COLO668 (cell line): Measurements from ENCODE around the gene PELO.

Source experiments
- DNase-seq: peaks from one replicate; lab custom pipeline; 2025; ENCODE audit not compliant: unreplicated experiment; lab: John Stamatoyannopoulos, UW

The PELO gene

DNA sequence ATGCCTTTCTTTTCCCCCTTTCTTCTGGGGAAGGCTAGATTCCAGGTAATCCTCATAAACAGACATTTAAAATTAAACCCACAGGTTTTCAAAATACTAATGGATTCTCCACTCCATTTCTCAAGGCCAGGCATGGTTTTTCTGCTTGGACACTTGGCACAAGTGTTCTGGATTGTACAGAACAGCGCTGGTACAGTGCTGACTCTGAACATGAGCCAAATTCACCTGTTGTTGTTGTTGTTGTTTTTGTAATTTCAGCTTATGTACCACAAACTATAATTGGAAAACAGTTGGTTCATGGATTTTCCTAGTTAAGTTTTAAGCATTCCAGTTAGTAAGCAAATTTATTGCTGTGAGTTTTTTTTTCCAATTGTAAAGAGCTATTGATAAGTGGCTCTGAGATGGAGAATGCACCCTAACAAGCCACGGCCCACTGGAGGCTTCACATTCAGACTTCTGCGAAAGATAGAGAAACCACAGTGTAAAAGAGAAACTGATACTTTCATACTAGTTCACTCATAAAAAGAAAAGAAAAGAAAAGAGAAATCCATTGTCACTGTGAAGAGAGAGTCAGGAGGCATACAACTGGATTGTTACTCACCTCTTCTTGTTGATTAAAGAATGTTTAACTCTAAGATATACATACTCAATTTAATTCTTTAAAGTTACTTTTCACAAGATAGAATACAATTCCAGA lies 16.2 kb upstream of the PELO start:
- DNase-seq: no peak

DNA sequence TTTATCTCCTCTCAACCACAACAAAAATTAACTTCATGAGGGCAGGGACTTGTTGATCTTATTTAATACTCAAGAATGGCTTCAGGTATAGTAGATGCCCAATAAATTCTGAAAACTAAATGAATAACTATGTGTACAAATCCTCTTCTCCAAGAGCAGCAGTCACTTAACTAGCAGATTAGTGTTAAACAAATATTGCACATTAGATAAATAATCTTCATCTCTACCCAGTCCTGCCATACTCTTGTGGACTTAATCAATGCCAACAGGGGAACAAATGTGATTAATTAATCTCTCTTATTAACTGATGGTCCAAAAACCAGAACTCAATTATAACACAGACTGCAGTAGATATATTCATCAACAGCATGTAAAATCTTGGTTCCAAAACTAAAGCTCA lies 15.0 kb upstream of the PELO start:
- no peak for DNase-seq

DNA sequence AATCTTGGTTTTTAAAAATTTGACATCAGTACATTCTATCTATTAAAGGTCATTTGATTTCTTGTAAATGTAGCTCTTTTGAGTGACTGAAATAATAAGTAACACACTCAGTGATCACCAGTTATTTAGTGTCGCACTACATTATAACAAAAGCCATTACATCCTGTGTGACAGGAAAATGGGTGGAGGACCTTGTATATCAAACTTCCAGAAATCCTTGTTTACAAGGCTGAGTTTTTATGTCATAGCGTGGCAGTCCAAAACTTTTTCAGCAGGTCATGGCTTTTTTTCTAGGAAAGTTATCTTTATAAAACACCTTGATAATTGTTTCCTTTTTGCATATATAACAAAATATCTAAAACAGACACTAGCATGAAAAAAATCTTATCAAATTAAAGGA lies 14.4 kb upstream of the PELO start:
- no peak for DNase-seq

DNA sequence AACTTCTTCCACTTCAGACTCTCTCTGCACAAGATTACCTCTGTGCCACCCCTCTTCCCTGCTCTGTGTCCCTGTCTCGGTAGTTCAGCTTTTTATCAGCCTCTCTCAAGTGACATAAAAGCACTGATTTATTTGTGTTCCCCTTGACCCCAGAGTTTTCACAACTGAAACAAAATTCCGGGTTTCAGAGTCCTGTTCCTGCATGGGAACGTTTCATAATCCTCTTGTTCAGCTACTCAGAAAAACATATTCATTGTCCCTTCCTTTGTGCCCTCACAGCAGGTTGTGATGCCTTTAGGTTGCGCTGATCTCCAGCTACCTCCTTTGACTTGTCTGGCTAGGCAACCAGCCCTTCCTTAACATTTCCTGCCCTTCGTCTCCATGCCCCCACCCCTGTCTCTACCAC lies 13.7 kb upstream of the PELO start:
- no peak for DNase-seq

DNA sequence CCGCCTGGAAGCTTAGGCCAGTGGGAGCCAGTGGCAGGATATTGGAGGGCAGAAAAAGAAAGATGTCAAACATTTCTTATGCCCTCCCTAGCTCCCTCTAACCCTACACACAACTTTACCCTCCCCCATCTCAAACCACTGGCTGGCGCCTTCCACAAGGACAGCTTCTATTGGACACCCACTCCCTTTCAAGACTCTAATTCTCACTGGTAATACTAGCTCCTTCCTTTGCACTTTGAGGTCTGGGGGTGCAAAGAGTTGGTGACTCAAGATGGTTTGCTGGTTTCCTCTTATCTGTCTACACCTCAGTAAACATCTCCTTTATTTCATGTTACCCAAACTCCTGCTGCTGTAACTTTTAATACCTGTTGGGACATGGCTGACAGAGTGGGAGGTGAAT lies 11.6 kb upstream of the PELO start:
- DNase-seq: no peak

DNA sequence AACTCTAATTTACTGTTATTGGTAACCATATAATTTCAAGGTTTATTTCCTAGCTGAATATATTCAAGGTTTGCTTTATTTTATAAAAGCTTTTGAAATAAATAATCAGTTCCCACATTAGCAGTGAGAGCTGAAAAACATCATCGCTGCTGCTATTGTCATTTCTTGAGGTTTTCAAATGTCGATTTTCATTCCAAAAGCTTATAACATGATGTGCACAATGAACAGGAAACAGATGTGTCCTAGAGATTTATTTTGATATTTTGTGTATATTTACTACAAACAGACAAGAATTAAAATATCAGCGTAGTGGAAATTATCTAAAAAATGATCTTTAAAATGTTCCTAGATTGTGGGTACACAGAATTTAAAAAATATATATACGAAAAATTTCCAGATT lies 10.5 kb upstream of the PELO start:
- DNase-seq: no peak

DNA sequence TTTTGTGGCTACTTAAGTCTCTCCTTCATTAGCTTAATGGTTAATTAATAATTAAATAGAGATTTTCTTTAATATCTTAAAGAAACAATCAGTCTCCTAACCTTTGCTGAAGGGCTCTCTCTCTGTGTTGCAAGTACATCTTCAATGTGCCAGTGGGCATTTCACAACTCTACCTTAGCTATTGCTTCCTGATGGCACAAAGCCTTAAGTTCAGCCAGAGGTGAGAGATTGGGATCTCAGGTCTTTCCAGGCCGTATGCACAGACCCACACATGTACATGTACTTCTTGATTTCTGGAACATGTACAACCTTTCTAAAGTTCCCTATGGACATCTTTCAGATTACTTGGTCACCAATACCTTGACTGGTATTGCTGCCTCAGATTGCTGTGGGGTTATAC lies 8.9 kb upstream of the PELO start:
- DNase-seq: no peak

DNA sequence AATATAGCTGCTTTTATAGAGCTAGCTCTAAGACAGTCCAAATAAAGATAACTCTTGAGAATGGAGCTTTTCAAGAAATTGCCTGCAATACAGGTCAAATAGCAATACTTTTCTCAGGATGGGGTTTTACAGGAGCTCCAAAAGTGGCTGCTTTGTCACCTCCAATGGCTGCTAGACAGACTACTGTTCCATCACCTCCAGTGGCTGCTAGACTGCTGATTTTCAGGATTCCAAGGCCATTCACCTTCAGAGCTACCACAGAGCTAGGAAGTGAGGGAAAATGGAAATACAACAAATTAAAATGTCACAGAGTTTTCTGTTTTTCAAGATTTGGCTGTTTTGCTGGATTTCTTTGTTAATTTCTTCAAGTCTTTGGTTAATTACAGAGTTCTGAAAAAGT lies 8.5 kb upstream of the PELO start:
- DNase-seq: no peak

DNA sequence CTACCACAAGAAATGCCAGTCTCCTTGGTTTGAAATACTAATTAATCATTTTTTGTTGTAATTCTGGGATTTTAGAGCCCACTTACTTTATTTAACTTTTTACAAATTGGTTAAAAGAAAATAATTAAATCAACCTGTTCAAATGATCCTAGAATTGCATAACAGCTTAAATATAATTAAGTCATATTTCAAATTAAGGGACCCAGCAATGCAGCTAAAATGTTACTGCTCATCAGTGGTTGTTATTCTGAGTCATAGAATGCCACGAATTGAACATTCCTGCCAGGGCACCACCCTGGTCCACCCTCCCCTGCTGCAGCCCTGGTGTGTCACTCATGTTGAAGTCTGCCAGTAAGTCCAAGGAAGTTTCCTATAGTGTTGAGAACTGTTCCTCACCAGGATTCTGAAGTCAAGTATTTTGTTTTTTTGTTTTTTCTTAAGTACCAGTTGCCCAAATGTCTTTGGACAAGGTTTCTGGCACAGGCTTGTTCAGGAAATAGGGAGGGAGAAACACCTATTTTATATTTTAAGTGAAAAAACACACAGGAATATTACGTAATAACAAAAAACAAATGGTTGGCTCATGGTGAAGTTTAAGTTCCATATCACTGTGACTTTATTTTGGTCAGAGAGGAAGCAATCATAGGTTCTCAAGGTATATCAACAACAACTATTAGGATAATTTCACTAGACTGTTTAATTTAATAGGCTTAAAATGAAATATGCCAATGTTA lies 4.3 kb upstream of the PELO start:
- DNase-seq: no peak

DNA sequence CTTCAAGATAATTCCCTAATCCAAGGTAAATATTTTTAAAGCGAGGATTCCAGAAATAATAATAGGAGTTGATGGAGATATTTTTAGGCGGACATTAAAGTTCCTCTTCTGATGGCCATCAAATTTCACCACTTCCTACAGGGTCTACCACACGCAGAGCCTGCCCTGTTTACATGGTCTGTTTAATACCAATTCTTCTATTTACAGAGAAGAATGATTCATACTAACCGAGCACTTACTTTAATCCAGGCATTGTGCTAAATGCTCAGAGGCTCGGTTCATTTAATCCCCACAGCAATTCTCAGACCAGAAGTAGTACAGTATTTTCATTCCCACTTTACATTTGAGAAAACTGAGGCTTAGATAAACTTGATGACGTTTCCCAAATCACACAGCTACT lies 3.0 kb upstream of the PELO start:
- no peak for DNase-seq

DNA sequence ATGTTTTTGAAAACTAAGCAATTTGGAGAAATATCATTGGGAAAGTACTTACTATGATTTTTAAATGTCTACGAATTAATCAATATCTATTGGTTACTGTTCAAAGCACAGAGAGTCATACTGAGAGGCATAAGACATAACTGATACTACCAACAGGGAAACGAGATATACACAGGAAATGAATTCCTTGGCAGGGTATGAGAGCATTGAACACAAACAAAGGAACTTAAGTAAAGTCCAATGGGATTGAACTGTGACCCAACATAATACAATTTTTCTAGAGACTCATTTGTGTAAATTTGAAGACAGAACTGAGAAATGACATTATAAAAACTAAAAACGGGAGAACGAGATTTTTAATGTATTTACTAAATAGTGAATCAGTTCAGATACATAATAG lies 1.3 kb upstream of the PELO start:
- no peak for DNase-seq

DNA sequence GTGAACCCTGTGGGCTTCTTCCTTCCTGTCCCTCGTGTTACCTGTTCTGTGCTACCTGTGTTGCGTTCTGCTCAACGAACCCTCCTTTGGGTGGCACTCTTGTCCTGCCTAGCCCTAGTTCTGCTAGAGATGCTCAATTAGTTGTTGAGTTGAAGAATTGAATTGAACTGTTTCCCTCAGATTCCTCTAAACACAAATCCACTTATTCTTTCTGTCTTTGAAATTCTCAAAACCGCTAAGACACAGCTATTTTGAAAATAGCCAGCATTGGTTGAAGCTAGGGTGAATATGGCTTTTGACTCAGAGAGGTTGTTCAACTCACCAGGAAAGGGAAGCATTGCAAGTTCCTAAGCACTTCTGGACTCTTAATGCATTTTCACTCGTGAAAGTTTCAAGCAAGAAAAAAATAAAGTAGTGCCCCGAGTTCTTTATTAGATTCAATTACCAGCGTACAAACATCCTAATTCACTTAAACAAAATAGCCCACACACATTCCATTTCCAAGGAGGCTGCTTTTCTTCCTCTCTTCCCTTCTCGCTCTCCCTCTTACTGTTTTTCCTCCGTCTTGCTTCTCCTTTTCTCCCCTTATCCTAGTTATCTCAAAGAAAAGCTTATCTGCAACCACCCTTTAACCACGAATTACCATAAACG lies 642 bp upstream of the PELO start:
- DNase-seq: peak; percentile 6

DNA sequence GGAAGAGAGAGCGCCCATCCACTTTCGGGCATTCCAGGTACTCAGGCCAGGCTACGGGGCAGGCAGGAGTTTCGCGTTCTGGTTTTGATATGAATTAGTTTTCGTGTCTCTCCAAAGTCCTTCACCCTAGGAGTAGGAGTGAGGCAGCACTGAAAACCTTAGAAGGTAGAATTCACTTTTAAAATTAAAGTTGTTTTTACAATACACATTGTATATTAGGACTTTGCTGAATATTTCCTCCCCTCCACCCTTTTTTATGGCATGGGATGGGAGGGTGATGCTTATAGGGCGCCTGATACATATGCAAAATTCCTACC lies 747 bp downstream of the PELO start:
- DNase-seq: no peak

DNA sequence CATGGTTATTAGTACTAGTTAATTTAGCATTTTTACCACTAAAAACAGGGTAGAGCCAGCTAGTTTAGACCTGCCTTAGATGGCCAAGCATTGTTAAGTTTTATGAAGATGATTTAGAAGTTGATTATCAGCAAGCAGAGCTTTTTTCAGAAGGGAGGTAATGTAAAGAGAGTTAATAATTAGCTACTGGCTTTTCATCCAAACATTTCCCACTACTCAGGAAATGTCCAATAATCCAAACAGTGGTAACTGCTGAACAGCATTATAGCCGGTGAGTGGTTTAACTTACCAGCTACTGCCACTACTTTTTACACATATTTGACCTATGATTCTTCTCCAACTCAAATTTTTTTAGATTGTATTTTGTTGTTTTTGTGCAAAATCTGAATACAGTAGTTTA lies 1.7 kb downstream of the PELO start:
- DNase-seq: no peak

DNA sequence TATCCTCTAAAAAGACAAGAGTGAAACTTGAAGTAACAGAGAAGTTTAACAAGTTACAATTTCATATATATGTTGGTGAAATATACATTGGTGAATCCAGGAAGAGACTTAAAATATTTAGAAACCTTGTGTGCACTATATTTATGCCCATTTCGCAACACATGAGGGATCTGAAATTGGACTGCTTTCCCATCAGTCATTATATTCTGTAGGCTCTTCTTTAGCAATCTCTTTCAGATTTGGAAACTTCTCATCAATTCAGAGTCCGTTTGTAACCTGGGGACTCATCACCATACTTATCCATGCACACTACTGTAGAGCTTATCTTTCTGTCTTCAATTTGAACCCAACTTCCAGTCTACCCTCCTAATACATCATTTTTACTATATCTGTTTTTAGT lies 2.1 kb downstream of the PELO start:
- no peak for DNase-seq

DNA sequence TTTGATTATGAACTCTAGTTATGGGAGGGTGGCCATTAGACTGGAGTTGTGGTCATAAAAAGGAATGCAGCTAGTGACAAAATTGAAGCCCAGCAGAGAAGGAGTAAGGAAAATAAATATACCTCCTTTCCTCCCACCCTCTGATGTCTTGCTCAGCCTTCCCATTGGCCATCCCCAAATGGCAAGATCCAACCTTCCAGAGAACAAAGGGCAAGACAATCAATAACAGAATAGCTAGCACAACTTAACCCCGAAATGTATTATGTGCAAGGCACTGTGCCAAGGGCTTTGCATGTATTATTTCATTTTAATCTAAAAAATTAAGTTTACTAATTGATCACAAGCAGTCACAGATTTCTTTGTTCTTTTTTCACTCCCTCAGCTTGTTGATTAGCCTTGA lies 3.6 kb downstream of the PELO start:
- DNase-seq: no peak

DNA sequence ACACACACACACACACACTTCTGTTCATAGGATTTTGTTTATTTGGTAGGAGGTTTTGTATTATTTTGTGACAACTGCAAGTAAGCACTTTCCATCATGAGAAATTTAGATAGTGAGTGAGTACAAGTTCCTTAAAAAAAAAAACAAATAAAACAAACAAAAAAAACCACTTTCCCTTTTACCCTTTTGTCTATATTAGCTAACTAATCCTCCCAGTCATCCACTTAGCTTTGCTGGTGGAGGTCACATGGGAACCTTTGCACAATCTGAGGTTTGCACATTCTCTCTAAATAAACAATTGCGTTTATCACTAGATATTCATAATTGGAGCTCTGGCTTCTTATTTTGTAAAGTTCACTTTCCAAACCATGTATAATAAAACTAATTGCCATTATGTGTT lies 6.8 kb downstream of the PELO start:
- no peak for DNase-seq

DNA sequence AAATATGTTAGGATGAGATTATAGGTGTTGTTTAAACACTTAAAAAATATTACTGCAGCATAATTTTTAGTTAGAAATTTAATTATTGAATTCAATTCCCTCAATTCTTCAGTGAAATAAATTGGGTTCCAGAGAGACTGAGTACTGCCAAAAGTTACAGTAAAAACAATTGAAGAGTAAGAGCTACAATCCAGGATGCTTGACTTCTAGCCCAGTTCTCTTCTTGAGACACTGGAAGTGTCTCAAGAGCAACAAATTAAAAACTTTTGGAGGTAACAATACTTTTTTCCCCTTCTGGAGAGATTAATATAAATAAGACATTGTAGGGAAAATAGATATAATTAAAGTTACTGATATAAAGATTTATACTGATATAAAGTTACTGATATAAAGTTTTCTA lies 8.3 kb downstream of the PELO start:
- DNase-seq: no peak

DNA sequence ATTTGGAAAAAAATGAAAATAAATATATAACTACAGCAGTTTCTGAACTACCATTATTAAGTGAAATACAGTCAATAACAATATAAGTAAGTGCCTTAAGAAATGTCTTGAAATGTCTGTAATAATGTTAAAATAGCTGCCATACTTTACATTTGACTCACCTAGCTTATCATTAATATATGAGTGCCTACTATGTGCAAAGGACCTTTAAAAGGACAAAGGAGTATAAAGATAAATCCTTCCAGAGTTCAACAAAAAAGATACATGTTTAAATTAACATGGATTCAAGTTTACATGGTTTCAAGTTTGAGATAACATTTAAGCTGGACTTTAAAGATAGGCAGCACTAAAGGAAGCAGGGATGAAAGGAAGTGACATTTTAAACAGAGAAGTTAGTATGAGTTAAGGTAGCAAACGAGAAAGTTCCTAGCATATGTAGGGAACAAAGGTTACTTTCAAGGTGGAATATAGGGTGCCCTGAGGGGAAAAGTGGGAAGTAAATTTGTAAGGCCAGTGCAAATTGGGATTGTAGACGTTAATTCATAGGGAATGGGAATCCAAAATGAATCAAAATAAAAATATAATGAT lies 8.9 kb downstream of the PELO start:
- no peak for DNase-seq

DNA sequence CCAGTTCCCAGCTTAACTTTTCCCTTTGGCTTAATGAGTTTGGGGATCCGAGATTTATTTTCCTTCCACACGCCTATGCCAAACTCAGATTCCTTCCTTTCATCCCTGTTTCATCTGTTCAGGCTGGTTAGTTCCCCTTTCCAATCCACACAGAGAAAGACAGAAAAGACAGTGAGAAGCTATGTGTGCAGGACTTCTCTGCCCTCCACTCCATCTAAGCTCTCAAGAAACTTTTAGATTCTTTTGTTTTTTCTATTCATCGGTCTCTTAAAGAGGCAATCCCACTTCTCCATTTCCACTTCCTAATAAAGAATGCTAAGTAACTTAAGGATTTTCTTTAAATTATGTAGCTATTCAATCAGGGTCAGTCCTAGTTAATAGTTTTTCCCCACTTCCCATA lies 11.2 kb downstream of the PELO start:
- DNase-seq: no peak

DNA sequence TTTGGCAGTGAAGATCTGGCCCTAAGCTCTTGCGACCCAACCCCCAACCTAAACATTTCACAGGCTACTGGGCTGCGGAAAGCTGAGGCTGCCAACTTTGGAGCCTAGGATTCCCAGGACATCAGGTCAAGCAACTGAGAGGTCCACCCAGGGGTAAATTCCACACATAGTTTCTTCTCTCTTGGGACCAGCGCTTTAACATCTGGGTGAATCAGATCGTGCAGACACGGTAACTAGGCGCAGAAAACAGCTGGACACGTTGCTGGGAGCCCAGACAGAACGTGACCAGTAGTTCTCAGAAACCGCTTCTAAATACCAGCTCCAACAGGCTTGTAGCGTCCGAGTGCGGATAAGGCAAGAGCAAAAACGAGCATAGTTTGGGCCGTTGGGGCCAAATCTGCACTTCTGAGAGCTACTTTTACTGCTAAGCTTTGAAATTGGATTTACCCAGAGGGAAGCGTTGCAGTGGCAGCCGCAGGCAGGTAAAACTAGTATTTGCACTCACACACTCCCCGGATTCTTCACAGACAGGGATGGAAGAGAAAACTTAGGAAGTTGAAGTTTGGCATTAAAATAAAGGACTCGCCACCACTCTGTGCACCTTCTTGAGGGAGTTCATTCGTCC lies 11.8 kb downstream of the PELO start:
- DNase-seq: peak; percentile 23

DNA sequence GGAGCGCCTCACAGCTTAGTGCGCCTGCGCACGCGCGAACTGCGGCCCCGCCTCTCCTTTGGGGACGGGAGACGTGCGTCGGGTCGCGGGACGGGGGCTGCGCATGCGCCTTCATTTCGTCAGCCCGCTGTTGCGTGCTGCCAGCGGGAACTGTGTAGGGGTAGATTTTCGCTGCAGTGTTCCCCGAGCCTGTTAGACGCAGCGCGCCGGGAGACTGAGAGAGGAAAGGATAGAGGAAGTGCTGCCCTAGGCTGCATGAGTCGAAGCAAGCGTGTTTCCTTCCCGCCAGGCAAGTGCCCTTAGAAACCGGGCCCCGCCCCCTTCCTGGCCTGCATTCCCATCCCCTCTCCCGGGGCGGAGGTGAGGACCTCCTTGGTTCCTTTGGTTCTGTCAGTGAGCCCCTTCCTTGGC lies 12.3 kb downstream of the PELO start:
- DNase-seq: peak; percentile 90
